ENCODE data around the gene PIK3IP1. TPM values are rescaled to one million over a fixed set of nuclear protein-coding genes. Genes with fewer than 3 reads are reported as not detected.

The PIK3IP1 gene
- total and polyA plus RNA-seq, 4 donors = 11.5 to 47.1 (median 29.7) TPM

DNA sequence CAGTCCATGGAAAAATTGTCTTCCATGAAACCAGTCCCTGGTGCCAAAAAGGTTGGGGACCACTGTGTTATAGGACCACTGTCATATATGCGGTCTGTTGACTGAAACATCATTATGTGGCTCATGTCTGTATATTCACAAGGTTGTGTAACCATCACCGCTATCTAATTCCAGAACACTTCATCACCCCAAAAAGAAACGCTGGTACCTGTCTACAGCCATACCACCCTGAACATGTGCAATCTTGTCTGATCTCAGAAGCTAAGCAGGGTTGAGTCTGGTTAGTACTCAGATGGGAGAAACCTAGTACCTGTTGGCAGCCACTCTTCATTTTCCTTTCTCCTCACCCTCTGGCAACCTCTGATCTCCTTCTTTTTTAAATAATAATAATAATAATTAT, 12.9 kb upstream of the PIK3IP1 start:
- no peak for ATAC-seq (ENCODE audit: insufficient read depth, low FRiP score)
- TF ChIP-seq, protein P1, sequence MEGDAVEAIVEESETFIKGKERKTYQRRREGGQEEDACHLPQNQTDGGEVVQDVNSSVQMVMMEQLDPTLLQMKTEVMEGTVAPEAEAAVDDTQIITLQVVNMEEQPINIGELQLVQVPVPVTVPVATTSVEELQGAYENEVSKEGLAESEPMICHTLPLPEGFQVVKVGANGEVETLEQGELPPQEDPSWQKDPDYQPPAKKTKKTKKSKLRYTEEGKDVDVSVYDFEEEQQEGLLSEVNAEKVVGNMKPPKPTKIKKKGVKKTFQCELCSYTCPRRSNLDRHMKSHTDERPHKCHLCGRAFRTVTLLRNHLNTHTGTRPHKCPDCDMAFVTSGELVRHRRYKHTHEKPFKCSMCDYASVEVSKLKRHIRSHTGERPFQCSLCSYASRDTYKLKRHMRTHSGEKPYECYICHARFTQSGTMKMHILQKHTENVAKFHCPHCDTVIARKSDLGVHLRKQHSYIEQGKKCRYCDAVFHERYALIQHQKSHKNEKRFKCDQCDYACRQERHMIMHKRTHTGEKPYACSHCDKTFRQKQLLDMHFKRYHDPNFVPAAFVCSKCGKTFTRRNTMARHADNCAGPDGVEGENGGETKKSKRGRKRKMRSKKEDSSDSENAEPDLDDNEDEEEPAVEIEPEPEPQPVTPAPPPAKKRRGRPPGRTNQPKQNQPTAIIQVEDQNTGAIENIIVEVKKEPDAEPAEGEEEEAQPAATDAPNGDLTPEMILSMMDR (IDR thresholded peaks at IDR 0.05; ENCODE audit: control extremely low read depth, extremely low read depth) = no peak
- Histone ChIP-seq H3K4me3 (no peak overlapping the region), H3K36me3 (ENCODE audit: control insufficient read depth in 4 of 4, insufficient read depth in 4 of 4, low read length in 4 of 4) (no peaks in the 10 kb centered on the region), H3K27ac (ENCODE audit: low read depth in 1 of 2, low read length in 1 of 2) (no peak overlapping the region), H3K9ac (ENCODE audit: insufficient read depth in 1 of 2, low read length in 2 of 2) (no peak overlapping the region), H3K9me3 (ENCODE audit: control insufficient read depth in 4 of 4, insufficient read depth in 3 of 4, low read length in 3 of 4) (no peaks in the 10 kb centered on the region), H3K4me1 (ENCODE audit: control insufficient read depth in 5 of 5, insufficient read depth in 5 of 5, low read length in 5 of 5) (no peaks in the 10 kb centered on the region), H3K27me3 (ENCODE audit: control insufficient read depth in 3 of 3, insufficient read depth in 3 of 3, low read length in 2 of 3) (no peaks in the 10 kb centered on the region)
- DNase-seq = no peak
- 92 to 95% methylated on average over 3 of the region's 3 CpGs for WGBS, 2 donors

DNA sequence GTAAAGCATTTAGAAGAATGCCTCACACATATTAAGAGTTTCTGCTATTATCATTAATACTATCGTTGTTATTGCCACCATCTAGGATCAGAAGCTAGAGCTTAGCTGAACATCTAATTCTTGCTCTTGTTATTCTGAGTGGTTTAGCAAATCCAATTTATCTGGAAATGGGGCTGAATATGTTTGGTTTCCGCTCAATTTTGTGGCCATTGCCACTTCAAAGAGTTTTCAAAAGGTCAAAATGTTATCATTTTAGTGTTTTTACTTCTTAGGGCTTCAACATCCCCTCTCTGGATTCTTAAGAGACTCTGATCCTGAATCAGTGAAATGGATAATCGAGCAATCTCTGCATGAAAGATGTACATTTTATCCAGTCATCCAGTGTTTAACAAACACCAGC, 10.2 kb upstream of the PIK3IP1 start:
- Histone ChIP-seq H3K27me3 (ENCODE audit: control insufficient read depth in 3 of 3, insufficient read depth in 3 of 3, low read length in 2 of 3) (no peaks in the 10 kb centered on the region), H3K36me3 (ENCODE audit: control insufficient read depth in 4 of 4, insufficient read depth in 4 of 4, low read length in 4 of 4) (no peaks in the 10 kb centered on the region), H3K4me3 (no peak overlapping the region), H3K27ac (ENCODE audit: low read depth in 1 of 2, low read length in 1 of 2) (no peak overlapping the region), H3K9ac (ENCODE audit: insufficient read depth in 1 of 2, low read length in 2 of 2) (no peak overlapping the region), H3K4me1 (ENCODE audit: control insufficient read depth in 5 of 5, insufficient read depth in 5 of 5, low read length in 5 of 5) (no peaks in the 10 kb centered on the region), H3K9me3 (ENCODE audit: control insufficient read depth in 4 of 4, insufficient read depth in 3 of 4, low read length in 3 of 4) (no peaks in the 10 kb centered on the region)
- ATAC-seq (ENCODE audit: insufficient read depth, low FRiP score) = no peak
- 80 to 82% methylated on average over 3 of the region's 3 CpGs for WGBS, 2 donors
- TF ChIP-seq, protein P1 (IDR thresholded peaks at IDR 0.05; ENCODE audit: control extremely low read depth, extremely low read depth) = no peak
- DNase-seq = no peak

DNA sequence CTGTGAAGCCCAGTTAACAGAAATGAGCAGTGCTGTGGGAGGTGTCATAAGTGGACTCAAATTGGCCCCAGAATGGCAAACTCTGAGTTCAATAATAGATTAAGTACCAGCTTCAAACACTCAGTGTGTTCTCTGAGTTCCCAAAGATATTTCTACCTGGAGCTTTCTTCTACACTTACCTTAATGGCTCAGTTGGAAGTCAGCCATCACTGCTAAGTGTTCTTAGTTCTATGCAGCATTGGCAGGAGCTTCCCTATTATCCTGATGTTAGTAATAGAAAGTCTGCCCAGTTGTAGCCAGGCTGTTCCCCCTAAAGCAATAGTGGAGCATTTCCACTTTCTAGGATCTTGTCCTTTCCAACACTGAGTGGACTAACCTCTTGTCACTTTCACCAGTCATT, 9.7 kb upstream of the PIK3IP1 start:
- Histone ChIP-seq H3K9ac (ENCODE audit: insufficient read depth in 1 of 2, low read length in 2 of 2) (no peak overlapping the region), H3K36me3 (ENCODE audit: control insufficient read depth in 4 of 4, insufficient read depth in 4 of 4, low read length in 4 of 4) (no peaks in the 10 kb centered on the region)
- TF ChIP-seq, protein P1 (IDR thresholded peaks at IDR 0.05; ENCODE audit: control extremely low read depth, extremely low read depth) = no peak

DNA sequence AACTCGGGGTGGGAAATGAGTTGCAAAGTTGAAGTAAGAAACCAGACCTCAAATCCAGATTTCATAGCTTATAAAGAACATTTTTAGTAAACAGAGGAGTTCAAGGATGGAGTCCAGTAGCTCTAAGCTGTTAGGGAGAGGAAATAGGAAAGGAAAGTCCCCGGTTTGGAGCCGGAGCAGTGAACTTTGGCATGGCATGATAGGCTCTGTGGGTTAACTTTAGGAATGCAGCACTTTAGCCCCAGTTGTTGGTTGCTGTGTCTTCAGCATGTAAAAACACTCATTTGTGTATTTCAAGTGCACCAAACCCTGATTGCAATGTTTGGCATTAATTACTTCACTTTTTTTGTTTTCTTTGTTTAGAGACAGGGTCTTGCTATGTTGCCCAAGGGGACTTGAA, 8.6 kb upstream of the PIK3IP1 start:
- no peak overlapping the region for H3K9ac ChIP-seq (ENCODE audit: insufficient read depth in 1 of 2, low read length in 2 of 2)
- no peak overlapping the region for H3K27ac ChIP-seq (ENCODE audit: low read depth in 1 of 2, low read length in 1 of 2)
- DNase-seq = no peak
- no peaks in the 10 kb centered on the region for H3K9me3 ChIP-seq (ENCODE audit: control insufficient read depth in 4 of 4, insufficient read depth in 3 of 4, low read length in 3 of 4)
- no peaks in the 10 kb centered on the region for H3K27me3 ChIP-seq (ENCODE audit: control insufficient read depth in 3 of 3, insufficient read depth in 3 of 3, low read length in 2 of 3)
- H3K4me3 ChIP-seq = no peak overlapping the region
- TF ChIP-seq, protein P1 (IDR thresholded peaks at IDR 0.05; ENCODE audit: control extremely low read depth, extremely low read depth) = no peak
- no peaks in the 10 kb centered on the region for H3K36me3 ChIP-seq (ENCODE audit: control insufficient read depth in 4 of 4, insufficient read depth in 4 of 4, low read length in 4 of 4)
- ATAC-seq (ENCODE audit: insufficient read depth, low FRiP score) = no peak
- peaks cover 0 to 3% (median 0%) of the 10 kb centered on the region in 5 donors for H3K4me1 ChIP-seq (ENCODE audit: control insufficient read depth in 5 of 5, insufficient read depth in 5 of 5, low read length in 5 of 5)
- WGBS, 2 donors = 66 to 87% methylated on average over 3 of the region's 3 CpGs

More for the DNA sequence above, 9.7 kb upstream of the PIK3IP1 start:
- Histone ChIP-seq H3K9me3 (ENCODE audit: control insufficient read depth in 4 of 4, insufficient read depth in 3 of 4, low read length in 3 of 4) (no peaks in the 10 kb centered on the region), H3K27me3 (ENCODE audit: control insufficient read depth in 3 of 3, insufficient read depth in 3 of 3, low read length in 2 of 3) (no peaks in the 10 kb centered on the region), H3K27ac (ENCODE audit: low read depth in 1 of 2, low read length in 1 of 2) (no peak overlapping the region), H3K4me3 (no peak overlapping the region), H3K4me1 (ENCODE audit: control insufficient read depth in 5 of 5, insufficient read depth in 5 of 5, low read length in 5 of 5) (no peaks in the 10 kb centered on the region)
- DNase-seq (no peak), ATAC-seq (ENCODE audit: insufficient read depth, low FRiP score) (no peak)
